Measurements from ENCODE around the gene DUSP8.
A peak's percentile ranks its signal among the peaks of the same experiment; 100 is the strongest.

The DUSP8 gene

DNA sequence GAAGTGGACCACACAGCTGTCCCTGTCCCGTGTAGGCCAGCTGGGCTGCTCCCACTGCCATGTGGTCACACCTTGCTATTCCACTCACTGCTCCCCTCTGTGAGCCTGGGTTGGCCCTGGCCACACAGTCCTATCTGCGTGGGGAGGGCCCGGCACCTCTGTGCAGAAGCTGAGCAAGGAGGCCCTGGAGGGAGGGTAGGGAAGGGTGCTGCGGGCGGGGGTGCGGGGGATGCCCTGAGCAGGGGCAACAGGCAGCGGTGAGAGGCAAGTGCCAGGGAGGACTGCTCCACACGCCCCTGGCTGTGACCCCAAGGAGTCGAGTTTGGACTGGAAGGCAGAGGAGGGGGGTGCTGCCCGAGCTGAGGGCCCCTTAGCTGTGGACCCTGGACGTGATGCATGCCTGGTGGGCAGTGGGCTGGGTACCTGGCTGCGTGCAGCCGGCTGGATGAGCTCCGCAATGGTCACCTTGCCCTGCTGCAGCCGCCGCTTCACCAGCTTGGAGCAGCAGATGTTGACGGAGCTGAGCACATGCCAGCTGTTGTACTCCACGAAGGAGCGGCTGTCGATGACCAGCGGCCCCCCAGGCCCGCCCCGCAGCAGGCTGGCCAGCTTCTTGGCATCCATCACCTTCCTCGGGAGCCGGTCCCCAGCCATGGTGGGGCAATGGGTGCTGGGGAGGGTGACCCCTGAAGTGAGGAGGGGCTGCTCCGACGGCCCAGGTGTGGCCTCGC lies 6.7 kb downstream of the DUSP8 start:
- no peak for DNase-seq

DNA sequence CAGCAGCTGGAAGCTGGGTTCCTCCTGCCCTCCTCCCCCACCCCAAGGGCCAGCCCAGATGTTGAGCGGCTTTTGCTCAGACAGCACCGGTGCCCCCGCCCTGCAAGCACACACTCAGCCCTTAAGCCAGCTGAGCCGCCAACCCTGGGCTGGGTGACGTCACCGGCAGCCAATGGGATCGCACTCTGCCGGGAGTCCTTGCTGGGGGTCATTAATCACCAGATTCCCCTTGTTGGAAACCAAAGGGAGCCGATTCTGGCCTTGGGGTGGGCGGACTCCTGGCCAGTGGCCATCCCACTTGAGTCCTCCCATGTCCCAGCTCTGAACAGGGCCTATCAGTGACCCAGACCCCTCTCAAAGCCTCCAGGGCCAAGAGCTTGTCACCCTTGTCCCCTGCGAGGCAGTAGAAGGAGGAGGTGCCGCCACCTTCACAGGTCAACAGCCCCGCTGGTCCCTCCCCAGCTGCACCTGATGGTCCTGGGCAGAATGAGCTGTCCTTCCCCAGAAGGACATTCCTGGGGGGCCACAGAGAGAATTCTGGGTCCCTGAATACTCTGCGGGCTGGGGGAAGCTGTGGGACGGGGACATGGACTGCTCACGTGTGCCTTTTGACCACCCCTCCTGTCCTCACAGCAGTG lies 7.4 kb downstream of the DUSP8 start:
- peak; percentile 30 for DNase-seq

DNA sequence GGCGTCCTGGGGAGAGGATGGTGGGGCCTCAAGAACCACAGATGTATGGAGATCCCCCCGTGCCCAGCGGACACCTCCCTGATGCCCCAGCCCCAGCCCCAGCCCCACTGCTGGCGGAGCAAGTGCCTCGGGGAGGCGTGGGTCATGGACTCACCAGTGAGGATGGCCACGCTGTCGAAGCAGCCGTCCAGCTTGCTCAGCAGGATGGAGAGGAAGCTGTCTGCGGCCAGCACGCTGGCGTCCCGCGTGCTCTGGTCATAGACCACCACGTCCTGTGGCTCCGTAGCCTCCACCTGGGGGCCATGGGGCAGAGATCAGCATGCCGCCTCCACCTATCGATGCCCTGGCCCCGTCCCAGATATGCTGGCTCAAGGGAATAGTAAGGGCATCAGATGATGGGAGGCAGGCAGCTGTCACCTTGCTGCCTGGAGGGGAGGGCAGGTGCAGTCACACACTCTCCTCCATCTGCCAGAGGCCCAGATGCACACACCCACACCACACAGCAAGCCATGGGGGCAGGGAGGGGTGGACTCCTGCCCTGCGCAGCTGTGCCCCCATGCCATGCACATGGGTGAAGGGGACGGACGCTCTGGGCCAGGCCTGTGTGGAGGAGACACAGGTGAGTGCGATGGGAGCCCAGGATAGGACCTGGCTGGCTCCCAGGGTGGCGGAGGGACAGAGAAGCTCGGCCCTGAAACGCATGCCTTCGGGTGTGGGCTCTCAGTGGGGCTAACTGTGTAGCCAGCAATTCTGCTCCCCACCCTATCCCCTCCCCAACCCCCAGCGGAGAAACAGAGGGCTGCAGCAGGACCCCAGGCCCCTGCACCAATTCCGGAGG lies 8.2 kb downstream of the DUSP8 start:
- no peak for DNase-seq

DNA sequence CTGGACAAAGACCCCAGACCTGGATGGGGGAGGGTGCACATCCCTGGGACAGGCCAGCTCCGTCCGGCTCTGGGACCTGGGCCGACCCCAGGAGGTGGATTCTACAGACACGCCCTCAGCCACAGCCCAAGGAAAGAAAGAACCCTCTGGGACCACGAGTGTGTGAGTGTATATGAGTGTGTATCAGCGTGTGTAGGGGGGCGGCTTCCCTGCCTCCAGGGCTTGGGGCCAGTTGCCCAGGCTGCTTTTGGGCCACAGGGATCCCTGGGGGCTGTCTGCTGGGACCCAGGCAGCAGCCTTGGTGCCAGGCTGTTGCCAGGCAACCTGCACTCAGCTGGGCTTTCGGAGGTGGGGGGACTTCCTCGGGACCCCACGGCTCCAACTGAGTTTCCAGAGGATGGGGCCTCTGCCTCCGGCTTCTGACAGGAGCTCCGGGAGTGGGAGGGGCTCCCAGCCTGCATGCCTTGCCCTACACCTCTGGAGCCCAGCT lies 8.9 kb downstream of the DUSP8 start:
- DNase-seq = no peak

DNA sequence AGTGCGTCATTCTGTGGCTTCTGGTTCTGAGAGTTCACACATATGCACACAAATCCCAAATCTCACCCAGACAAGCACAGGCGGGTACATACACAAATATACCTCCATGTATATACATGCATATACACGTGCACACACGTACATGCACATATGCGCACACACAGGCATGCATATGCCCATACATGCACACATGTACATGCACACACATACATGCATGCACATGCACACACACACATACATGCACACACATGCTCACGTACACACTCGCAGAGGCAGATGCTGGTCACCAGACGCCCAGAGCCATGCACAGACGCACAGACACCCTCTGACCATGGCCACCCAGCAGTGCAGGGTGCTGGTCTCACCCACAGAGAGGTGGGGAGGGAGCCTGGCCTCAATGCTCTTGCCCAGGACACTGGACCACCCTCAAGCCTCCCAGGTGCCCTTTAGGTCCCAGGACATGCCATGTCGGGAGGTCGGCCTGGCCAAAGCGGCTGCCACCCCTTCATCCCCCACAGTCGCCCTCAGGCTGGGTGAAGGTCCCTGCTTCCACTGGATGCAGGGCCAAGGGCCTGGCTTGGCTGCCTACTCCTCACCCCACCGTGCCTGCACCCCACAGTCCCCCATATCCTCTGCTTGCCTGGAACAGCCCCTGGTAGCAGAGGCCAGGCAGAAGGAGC lies 9.5 kb downstream of the DUSP8 start:
- no peak for DNase-seq

DNA sequence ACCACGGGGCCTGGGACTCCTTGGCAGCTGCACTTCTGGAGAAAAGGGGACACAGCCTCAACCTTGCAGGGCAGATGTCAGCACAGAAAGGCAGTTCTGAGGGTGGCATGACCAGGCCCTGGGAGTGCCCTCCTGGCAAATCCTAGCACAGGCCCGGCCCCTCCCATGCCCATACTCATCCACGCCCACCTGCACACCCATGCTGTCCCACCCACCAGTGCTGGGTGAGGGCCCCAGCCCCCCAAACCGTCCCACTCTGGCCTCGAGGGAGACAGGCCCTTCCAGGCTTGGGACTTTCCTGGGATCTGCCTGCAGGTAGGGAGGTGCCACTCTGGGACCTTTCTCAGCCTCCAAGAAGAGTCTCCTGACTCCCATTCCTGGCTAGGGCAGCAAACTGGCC lies 10.1 kb downstream of the DUSP8 start:
- no peak for DNase-seq

DNA sequence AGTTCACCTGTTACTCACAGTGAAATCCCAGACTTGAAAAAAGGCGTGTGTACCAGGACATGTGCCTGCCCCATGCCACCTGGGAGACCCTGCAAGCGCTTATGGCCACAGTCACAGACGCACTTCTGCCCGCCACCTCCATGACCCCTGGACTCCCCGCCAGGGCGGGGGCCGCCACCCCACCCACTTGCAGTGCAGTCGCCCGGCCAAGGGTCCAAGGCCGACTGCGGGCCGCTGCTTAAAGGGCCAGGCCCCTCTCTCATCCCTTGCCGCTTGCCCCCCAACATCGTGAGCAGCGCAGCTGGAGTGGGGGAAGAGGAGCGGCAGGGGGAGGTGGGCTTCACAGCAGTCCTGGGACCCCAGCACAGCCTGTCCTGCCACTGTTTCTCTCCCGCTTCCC lies 10.8 kb downstream of the DUSP8 start:
- no peak for DNase-seq

DNA sequence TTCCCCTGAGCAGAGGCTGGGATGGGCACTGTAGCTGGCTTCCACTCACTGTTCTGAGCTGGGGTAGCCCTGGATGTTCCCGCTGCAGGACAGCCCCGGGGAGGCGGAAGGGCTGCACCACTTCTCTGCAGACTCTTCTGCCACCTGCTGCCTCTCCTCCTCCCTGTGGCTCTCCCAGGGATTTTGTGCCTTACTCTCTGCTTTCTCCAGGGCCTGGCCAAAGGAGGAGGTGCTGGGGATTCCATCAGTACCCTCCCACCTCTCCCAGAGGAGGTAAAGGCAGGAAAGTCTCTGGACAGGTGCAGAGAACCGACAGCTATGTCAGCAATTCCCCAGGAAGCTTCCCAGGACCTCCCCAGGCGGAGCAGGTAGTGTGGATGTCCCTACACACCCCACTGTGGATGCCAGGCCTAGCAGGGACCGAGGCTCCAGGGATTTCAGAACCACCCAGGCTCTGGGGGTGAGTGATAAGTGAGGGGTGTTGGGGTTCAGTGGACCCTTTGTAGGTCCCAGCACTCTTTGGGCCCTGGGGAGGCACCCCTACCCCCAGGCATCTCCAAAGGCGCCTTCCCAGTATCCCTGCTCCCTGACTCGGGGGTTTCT lies 11.3 kb downstream of the DUSP8 start:
- no peak for DNase-seq

DNA sequence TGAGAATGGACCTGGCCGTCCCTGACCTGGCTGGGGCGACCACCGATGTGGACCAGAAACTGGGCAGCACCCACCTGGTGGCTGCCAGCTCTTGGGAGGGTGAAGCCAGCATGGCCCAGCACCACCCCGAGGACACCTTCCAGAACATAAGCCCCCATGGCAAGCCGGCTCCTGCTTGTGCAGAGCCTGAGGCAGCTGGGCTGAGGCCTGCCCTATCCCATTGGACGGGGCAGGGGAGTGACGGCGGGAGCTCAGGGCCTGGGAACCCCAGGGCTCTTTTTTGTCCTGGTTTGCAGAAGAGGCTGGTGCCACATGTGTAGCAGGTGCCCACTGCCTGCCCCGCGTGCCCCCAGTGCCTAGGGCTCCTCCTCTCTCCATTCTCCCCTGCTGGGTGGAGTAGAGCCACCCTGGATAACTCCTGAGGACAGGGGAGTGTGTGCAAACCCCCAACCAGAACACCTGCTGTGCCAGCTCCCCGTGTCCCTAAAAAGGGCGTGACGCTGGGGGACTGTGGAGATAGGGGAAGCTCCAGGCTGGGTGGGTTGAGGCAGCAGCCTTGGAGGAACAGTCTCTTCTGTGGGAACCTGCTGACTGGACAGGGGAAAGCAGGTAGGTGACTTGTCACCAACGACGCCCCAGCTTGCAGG lies 11.9 kb downstream of the DUSP8 start:
- no peak for DNase-seq

DNA sequence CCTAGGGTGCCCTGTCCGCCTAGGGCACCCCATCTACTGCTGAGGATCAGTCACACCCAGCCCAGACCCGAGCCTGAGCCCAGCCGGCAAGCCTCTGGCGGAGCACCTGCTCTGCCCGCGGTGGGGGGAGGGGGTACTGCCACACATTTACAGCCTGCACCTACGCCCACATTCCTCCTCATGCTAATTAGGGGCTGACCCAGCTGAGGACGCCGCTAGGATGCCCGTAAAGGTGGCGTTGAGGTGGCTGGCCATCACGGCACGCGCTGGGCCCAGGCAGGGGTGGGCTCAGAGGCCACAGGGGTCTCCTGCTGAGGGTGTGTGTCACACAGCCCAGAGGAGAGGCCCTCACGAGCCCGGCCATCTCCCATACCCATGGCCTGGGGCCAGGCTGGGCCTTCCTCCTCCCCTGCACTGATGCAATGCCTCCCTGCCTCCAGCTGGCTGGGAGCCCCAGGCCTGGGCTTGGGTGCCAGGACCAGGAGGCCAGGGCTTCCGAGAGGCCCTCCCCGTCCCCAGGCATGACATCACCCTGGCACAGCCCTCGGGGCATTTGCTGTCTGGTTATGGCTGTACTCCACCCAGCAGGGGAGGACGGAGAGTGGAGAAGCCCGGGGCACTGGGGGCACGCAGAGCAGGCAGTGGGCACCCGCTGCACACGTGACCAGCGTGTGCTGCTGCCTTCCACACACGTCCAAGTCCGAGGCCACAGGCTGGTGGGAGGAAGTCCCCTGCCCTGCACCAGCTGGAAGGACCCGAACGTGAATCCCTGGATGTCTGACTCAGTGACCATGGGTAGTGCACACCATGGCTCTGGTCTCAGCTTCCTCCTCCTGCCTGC lies 12.7 kb downstream of the DUSP8 start:
- peak; percentile 12 for DNase-seq

DNA sequence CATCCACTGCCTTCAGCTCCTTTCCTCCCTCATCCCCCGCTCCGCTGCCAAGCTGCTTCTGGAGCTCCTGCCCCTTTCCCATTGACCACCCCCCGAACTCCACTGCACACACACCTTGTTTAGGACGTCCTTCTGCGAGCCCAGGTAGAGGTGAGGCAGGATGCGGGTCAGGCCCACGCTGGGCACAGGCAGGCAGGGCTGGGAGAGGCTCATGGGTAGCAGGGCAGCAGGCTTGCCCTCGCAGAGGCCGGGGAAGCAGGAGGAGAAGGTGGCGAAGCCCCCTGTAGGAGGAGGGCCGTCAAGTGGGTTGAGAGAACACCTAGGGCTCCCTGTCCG lies 13.3 kb downstream of the DUSP8 start:
- no peak for DNase-seq

DNA sequence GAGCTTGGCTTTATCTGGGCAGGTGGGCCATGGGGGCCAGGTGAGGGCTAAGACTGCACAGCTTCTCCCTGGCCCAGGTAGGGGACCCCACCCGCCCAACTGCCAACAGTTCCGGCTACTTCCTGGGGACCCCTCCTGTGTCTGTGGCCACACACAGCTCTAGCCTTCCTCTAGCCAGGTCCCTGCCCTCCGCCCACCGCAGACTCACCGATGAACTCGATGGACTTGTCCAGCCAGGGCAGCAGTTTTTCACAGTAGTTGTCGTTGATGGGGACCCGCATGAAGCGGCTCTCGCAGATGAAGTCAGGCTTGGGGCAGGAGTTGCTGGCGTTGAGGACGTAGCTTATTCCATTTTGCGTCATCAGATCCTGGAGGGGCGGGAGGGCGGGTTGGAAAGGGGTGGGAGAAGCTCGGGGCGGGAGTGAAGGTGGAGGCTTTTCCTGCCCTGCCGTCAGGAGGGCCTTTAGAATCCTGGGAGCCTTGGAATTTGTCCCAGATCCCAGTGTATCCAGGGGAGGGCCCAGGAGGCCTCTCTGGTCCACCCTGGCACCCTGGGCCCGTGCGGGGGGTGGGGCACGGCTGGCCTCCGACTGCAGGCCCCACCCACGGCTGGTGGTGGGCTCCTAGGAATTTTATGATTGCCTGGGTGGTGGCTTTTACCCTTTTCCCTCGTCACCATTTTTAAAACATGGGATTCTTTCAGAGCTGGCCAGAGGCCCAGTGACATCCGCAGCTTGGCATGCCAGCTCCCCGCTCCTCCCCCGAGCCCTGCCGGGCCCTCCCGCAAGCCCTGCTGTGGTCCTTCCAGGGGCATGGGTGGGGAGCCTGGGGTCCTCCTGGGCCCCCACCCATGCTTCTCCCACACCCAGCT lies 13.9 kb downstream of the DUSP8 start:
- DNase-seq = peak; percentile 10

DNA sequence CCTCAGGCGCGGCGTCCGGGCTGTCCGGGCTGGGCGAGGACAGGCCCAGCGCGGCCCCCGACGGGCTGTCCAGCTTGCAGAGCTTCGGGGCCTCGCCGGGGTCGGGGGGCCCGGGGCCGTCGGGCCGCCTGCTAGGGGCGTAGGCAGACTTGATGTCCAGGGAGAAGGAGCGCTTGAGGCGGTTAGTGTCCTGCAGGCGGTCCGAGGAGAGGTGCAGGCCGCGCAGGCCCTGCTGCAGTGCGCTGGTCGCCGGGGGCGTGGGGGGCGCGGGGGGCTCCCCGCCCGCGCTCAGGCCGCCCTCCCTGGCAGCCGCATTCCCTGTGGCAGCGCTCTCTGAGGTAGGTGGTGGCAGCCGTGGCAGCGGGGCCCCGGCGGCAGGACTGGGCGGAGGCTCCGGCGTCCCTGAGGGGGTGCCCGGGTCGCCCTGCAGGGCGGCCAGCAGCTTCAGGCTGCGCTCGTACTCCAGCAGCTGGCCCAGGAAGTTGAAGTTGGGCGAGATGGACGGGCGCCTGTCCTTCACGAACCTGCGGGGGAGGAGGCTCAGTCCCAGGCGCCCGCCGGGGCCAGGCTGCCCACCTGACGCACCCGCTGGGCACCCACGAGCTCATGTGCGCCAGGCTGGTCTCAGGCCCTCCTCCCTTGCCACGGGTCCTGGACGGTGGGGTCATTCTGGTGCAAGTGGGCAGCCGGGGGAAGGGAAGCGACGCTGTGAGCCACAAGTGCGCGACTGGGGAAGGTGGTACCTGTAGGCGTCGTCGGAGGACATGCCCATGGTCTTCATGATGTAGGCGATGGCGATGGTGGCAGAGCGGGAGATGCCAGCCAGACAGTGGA lies 14.8 kb downstream of the DUSP8 start:
- no peak for DNase-seq

DNA sequence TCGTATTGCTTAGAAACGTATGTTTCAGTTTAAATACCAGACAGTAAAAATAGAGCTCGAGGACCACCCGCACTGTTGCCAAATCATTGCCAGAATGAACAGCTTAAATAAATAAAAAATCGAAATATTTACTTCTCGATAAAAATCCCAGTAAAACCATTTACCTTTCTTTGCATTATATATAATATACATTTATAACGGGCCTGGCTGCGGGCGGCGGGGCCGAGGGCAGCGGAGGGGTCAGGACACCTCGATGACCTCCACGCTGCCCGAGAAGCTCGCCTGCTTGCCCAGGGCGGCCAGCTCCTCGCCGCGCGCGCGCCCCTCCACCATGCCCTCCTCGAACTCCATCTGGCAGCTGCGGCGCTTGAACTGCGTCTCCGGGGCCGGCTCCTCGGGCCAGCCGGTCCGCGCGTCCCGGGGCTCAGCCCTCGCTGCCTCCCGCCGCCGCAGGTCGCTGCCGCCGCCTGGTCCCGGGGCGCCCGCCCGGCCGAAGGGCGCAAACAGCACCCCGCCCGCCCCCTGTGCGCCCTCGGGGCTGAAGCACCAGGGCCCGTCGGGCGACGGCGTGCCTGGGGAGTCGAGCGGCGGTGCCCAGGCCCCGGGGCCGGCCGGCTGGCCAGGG lies 15.7 kb downstream of the DUSP8 start:
- no peak for DNase-seq

DNA sequence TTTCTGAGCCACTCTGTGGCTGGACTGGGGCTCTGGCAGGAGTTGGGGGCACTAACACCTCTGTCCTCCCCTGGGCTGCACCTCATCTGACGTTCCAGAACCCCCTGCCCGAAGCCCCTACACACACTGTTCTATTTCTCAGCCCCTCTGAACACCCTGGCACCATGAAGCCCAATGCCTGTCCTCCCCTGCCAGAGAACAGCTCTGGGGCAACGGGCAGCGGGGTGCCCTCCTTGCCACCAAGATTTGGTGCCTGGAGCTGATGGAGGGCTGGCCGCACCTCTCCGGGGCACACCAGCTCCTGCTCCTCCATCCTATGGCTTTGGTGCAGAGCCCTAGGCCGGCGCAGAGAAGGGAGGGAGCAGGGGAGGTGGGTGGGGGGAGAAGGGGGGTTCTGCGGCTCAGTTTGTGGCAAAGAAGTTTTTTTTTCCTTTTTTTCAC lies 16.3 kb downstream of the DUSP8 start:
- no peak for DNase-seq

DNA sequence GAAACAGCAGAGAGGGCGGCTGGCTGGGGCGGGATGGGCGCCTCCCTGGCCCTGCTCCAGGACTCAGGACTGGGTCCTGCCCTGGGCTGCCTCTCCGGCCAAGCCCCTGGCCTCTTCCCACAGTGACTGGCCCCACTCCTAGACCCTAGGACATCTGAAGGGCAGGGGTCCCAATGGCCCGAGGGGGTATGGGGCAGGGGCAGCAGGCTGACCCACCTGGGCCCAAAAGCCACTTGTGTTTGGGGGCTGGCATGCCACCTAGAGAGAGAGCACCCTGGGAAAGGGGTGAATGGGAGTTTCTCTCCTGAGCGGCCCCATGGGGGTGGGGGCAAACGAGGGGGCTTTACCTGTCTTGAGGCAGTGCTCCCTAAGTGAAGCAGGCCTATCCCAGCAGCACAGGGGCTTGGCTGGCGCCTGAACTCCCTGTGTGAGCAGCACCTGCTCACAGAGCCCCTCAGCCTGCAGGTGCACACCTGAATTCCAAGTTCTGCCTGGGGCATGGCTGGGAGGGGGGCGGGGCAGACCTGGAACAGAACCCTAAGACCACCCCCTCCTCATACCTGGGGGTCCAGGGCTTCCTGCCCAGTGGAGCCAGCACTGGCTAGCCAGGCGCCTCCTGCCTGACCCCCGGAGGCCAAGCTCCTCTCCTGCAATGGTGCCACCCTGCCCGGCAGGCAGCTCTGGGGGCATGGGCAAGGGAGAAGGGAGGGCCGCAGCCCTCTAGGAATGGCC lies 16.9 kb downstream of the DUSP8 start:
- DNase-seq = peak; percentile 16

DNA sequence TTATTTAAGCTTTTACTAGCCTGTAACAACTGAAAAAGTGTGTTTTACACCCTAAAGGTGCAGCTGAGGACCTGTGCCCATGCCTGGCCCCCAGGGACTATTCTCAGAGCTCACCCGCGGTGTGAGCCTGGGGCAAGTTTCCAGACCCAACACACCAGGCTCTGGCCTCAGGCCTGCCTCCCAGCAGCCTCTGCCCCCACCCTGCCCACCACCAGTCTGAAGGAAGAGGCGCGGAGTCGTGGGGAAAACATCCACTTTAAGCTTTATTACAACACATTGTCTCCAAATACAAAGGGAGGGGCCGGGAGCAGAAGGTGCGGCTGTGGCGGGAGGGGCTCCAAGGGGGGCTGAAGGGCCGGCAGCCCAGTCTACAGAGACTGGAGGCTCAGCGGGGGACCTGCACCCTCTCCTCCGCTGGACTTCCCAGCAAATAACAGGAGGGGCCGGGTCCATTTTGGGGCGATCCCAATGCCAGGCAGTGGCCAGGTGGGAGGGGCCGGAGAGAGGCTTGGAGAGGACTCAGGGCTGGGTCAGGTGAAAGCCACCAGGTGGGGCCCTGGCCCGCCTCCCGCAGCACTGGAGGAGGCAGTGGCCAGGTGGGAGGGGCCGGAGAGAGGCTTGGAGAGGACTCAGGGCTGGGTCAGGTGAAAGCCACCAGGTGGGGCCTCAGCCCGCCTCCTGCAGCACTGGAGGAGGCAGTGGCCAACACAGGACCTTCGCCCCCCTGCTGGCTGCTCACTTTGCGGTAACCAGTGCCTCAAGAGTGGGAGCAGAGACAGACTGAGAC lies 18.1 kb downstream of the DUSP8 start:
- peak; percentile 12 for DNase-seq

All from CD4-positive, alpha-beta T cell treated with Interleukin-12 subunit alpha and Interleukin-12 subunit beta, for 1 hour (primary cell).